ENCODE results near the gene PBX1.
A peak's percentile ranks its signal among the peaks of the same experiment; 100 is the strongest.

- TF ChIP-seq POLR2A (IDR thresholded peaks at IDR 0.05; ENCODE audit: low read depth, low read length) (no peak), CTCF (conservative IDR thresholded peaks at IDR 0.05; ENCODE audit: low read depth, low read length) (no peak), FOS (IDR thresholded peaks at IDR 0.05; ENCODE audit: low read depth, low read length) (no peak), CEBPB (IDR thresholded peaks at IDR 0.05; ENCODE audit: low read depth, low read length) (no peak), USF2 (IDR thresholded peaks at IDR 0.05; ENCODE audit: low read depth, low read length) (no peak), CHD1 (IDR thresholded peaks at IDR 0.05; ENCODE audit: low read depth, low read length) (no peak), SMC3 (IDR thresholded peaks at IDR 0.05; ENCODE audit: low read depth, low read length) (no peak), RFX5 (IDR thresholded peaks at IDR 0.05; ENCODE audit: low read depth, low read length) (no peak), MAFK (IDR thresholded peaks at IDR 0.05; ENCODE audit: low read depth, low read length) (peak; percentile 95)
- TF ChIP-seq, protein P1, sequence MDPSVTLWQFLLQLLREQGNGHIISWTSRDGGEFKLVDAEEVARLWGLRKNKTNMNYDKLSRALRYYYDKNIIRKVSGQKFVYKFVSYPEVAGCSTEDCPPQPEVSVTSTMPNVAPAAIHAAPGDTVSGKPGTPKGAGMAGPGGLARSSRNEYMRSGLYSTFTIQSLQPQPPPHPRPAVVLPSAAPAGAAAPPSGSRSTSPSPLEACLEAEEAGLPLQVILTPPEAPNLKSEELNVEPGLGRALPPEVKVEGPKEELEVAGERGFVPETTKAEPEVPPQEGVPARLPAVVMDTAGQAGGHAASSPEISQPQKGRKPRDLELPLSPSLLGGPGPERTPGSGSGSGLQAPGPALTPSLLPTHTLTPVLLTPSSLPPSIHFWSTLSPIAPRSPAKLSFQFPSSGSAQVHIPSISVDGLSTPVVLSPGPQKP (IDR thresholded peaks at IDR 0.05; ENCODE audit: borderline replicate concordance, low read depth, low read length) = no peak
These were observed 174.8 kb downstream of the PBX1 start for GRCh38 chr1:164733734-164734133.
